ENCODE measurements around the gene THAP12.
"Not testable (repeated sequence)": the region's sequence is repeated elsewhere in the genome, so short reads cannot be mapped to it uniquely, and the experiment has no call there.

Gene THAP12

DNA sequence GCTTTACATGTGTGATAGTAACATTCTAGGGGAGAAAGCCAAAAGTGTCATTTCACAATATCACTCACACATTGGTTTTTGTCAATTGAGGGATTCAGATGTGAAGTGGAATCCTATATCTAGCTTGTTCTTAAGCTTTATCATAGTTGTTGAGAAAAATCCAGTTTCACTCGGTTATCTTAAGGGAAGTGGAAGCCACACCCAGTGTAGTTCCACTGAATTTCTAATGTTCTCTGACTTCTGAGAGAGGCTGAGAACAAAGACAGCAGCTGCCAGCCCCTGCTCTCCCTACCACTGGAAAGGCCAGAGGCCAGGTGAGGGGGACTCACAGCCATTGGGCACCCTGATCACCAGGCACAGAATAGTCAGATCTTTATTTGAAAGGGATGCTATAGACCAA, 53.7 kb downstream of the THAP12 start:
- no peak overlapping the region for H3K27ac ChIP-seq (ENCODE audit: low read depth, low read length)
- no peaks in the 10 kb centered on the region for H3K36me3 ChIP-seq (ENCODE audit: insufficient read depth, low read length)
- no peak overlapping the region for H3K4me3 ChIP-seq (ENCODE audit: low read depth, low read length)
- H2AFZ ChIP-seq (ENCODE audit: low read length, unreplicated experiment), result no peak overlapping the region
- no peaks in the 10 kb centered on the region for H3K79me2 ChIP-seq (ENCODE audit: control insufficient read depth, insufficient read depth, low read length, unreplicated experiment)
- no peaks in the 10 kb centered on the region for H3K4me1 ChIP-seq (ENCODE audit: control insufficient read depth, insufficient read depth, low read length, unreplicated experiment)
- H3K27me3 ChIP-seq (ENCODE audit: insufficient read depth, low read length), result no peaks in the 10 kb centered on the region

GRCh38 chr11:76325185-76325584, 55.7 kb downstream of the THAP12 start:
- Histone ChIP-seq H3K4me1 (ENCODE audit: control insufficient read depth, insufficient read depth, low read length, unreplicated experiment) (no peaks in the 10 kb centered on the region), H3K36me3 (ENCODE audit: insufficient read depth, low read length) (no peaks in the 10 kb centered on the region), H3K79me2 (ENCODE audit: control insufficient read depth, insufficient read depth, low read length, unreplicated experiment) (no peaks in the 10 kb centered on the region)

DNA sequence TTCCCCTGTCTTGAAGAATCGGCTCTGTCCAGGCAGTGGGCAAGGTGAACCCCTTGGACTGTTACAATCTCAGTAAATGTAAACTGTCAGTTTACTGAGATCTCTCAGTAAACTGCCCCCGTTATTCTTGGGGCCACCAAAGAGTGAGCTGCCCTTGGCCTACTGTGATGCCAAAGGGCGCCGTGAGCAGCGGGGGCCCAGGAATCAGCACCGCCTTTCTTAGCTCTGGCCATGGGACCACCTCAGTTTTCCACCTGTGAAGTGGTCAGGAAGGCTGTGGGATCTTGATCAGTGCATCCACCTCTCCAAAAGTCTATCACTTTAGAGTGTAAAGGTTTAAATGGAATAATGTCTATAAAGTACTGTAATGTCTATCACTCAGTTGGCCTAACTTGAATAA, 57.1 kb downstream of the THAP12 start:
- Histone ChIP-seq H3K27ac (ENCODE audit: low read depth, low read length) (no peak overlapping the region), H3K79me2 (ENCODE audit: control insufficient read depth, insufficient read depth, low read length, unreplicated experiment) (no peaks in the 10 kb centered on the region), H3K4me3 (ENCODE audit: low read depth, low read length) (no peak overlapping the region), H3K36me3 (ENCODE audit: insufficient read depth, low read length) (no peaks in the 10 kb centered on the region), H3K27me3 (ENCODE audit: insufficient read depth, low read length) (no peaks in the 10 kb centered on the region), H3K4me1 (ENCODE audit: control insufficient read depth, insufficient read depth, low read length, unreplicated experiment) (no peaks in the 10 kb centered on the region), H2AFZ (ENCODE audit: low read length, unreplicated experiment) (no peak overlapping the region)

More at GRCh38 chr11:76325185-76325584, 55.7 kb downstream of the THAP12 start:
- Histone ChIP-seq H3K27me3 (ENCODE audit: insufficient read depth, low read length) (no peaks in the 10 kb centered on the region), H2AFZ (ENCODE audit: low read length, unreplicated experiment) (no peak overlapping the region), H3K4me3 (ENCODE audit: low read depth, low read length) (no peak overlapping the region), H3K27ac (ENCODE audit: low read depth, low read length) (no peak overlapping the region)

DNA sequence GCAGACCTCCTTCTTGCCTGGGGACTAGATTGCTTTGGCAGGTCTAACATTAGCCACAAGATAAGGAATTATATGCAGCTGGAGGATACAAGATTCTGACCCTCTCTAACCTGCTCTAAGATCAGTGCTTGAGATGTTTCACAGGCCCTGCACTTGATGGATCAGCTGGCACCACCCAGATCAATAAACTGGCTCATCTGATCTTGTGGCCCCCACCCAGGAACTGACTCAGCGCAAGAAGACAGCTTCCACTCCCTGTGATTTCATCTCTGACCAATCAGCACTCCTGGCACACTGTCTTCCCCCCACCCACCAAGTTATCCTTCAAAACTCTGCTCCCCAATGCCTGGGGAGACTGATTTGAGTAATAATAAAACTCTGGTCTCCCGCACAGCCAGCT, 57.6 kb downstream of the THAP12 start:
- not testable (repeated sequence) for H2AFZ ChIP-seq (ENCODE audit: low read length, unreplicated experiment); H3K27me3 ChIP-seq (ENCODE audit: insufficient read depth, low read length); H3K27ac ChIP-seq (ENCODE audit: low read depth, low read length); H3K4me1 ChIP-seq (ENCODE audit: control insufficient read depth, insufficient read depth, low read length, unreplicated experiment); H3K4me3 ChIP-seq (ENCODE audit: low read depth, low read length); H3K79me2 ChIP-seq (ENCODE audit: control insufficient read depth, insufficient read depth, low read length, unreplicated experiment); H3K36me3 ChIP-seq (ENCODE audit: insufficient read depth, low read length)

DNA sequence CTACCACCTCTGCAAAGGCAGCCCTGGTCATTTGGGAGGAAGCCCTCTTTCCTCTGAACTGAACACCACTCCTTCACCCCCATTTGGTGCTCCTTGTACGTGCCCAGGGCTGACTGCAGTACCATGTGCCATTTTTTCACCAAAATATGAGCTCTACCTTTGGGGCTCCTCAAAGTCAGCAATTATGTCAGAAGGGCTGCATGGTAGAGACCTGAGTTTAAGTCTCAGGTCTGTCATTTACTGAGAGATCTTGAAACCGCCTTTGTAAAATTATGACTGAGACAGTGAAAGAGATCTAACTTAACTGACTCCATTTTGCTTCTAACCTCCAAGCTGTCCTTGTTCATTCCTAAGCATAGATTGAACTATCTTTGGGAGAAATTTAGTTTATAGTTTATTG, 58.0 kb downstream of the THAP12 start:
- H2AFZ ChIP-seq (ENCODE audit: low read length, unreplicated experiment), result no peak overlapping the region
- no peaks in the 10 kb centered on the region for H3K4me1 ChIP-seq (ENCODE audit: control insufficient read depth, insufficient read depth, low read length, unreplicated experiment)
- H3K79me2 ChIP-seq (ENCODE audit: control insufficient read depth, insufficient read depth, low read length, unreplicated experiment), result no peaks in the 10 kb centered on the region
- H3K27me3 ChIP-seq (ENCODE audit: insufficient read depth, low read length), result no peaks in the 10 kb centered on the region
- H3K36me3 ChIP-seq (ENCODE audit: insufficient read depth, low read length), result no peaks in the 10 kb centered on the region
- no peak overlapping the region for H3K4me3 ChIP-seq (ENCODE audit: low read depth, low read length)
- H3K27ac ChIP-seq (ENCODE audit: low read depth, low read length), result no peak overlapping the region

DNA sequence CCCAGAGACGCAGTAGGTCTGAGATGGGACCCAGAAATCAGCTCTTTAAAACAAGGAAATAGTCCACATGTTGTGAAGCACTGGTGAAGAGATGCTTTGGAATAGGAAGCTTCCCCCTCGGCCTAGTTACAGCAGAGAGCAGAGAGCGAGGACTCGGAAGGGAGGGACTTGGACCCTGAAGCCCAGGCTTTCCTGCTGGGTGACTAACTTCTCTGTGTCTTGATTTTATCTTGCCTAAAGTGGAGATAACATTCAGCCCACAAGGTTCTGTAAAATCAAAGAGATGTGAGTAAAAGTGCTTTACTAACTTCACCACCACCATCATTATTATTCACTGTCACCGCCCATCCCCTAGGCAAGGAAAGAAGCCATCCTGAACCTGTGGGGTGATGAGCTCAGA, 58.4 kb downstream of the THAP12 start:
- no peaks in the 10 kb centered on the region for H3K4me1 ChIP-seq (ENCODE audit: control insufficient read depth, insufficient read depth, low read length, unreplicated experiment)
- no peaks in the 10 kb centered on the region for H3K36me3 ChIP-seq (ENCODE audit: insufficient read depth, low read length)
- H3K27me3 ChIP-seq (ENCODE audit: insufficient read depth, low read length), result no peaks in the 10 kb centered on the region
- H3K27ac ChIP-seq (ENCODE audit: low read depth, low read length), result no peak overlapping the region
- H3K4me3 ChIP-seq (ENCODE audit: low read depth, low read length), result no peak overlapping the region
- H3K79me2 ChIP-seq (ENCODE audit: control insufficient read depth, insufficient read depth, low read length, unreplicated experiment), result no peaks in the 10 kb centered on the region
- no peak overlapping the region for H2AFZ ChIP-seq (ENCODE audit: low read length, unreplicated experiment)

DNA sequence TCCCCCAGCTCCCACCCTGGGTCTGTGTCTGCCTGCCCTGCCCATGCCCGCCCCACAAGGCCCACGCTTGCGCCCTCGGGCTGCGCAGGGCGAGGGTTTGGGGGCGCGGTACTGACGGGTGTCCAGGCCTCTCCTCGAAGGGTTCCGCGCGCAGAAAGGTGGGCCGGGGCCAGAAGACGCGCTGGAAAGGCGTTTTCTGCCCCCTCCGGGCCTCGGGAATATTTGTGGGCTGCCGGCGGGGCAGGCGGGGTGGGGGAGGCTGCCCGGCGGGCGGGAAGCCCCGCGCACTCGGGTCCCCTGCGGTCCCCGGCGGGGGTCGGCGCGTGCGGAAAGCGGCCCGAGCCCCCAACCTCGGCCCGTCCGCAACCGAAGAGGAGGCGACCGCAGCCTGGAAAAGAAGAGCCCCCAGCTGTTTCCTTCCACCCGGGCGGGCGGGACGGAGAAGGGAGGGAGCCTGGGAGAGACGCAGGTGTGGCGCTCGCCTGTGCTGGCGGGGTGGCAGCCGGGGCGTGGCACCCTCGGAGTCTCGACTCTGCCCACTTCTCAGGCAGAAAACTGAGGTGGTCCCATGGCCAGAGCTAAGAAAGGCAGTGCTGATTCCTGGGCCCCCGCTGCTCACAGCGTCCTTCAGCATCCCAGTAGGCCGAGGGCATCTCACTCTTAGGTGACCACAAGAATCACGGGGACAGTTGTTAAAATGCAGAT, 59.0 kb downstream of the THAP12 start:
- Histone ChIP-seq H3K4me3 (ENCODE audit: low read depth, low read length) (no peak overlapping the region), H3K27ac (ENCODE audit: low read depth, low read length) (no peak overlapping the region), H3K4me1 (ENCODE audit: control insufficient read depth, insufficient read depth, low read length, unreplicated experiment) (no peaks in the 10 kb centered on the region), H3K79me2 (ENCODE audit: control insufficient read depth, insufficient read depth, low read length, unreplicated experiment) (no peaks in the 10 kb centered on the region), H3K27me3 (ENCODE audit: insufficient read depth, low read length) (no peaks in the 10 kb centered on the region), H3K36me3 (ENCODE audit: insufficient read depth, low read length) (no peaks in the 10 kb centered on the region), H2AFZ (ENCODE audit: low read length, unreplicated experiment) (no peak overlapping the region)

DNA sequence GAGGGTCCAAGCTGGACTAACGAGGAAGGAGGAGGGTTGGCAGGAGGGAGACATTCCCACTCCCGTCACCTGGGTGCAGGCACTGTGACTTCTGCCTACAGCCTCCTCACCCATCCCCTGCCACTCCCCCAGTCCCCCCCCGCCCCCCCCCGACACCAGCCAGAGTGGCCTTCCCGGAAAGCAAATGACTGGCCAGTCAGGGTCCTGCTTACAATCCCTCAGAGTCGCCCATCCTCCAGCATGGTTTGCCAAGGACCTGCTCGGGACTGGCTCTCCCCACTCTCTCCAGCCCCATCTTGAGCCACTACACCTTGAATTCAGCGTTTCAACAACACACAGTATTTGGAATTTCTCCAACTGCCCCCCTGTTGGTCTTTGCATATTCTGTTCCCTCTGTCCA, 59.6 kb downstream of the THAP12 start:
- no peaks in the 10 kb centered on the region for H3K27me3 ChIP-seq (ENCODE audit: insufficient read depth, low read length)
- H3K4me1 ChIP-seq (ENCODE audit: control insufficient read depth, insufficient read depth, low read length, unreplicated experiment), result no peaks in the 10 kb centered on the region
- H3K4me3 ChIP-seq (ENCODE audit: low read depth, low read length), result no peak overlapping the region

GRCh38 chr11:76320929-76321328, 60.0 kb downstream of the THAP12 start:
- H3K27me3 ChIP-seq (ENCODE audit: insufficient read depth, low read length), result no peaks in the 10 kb centered on the region
- H3K4me1 ChIP-seq (ENCODE audit: control insufficient read depth, insufficient read depth, low read length, unreplicated experiment), result no peaks in the 10 kb centered on the region
- H3K79me2 ChIP-seq (ENCODE audit: control insufficient read depth, insufficient read depth, low read length, unreplicated experiment), result no peaks in the 10 kb centered on the region
- H3K4me3 ChIP-seq (ENCODE audit: low read depth, low read length), result no peak overlapping the region
- H3K27ac ChIP-seq (ENCODE audit: low read depth, low read length), result no peak overlapping the region
- H3K36me3 ChIP-seq (ENCODE audit: insufficient read depth, low read length), result no peaks in the 10 kb centered on the region
- H2AFZ ChIP-seq (ENCODE audit: low read length, unreplicated experiment), result no peak overlapping the region

More for the DNA sequence above, 59.6 kb downstream of the THAP12 start:
- Histone ChIP-seq H3K79me2 (ENCODE audit: control insufficient read depth, insufficient read depth, low read length, unreplicated experiment) (no peaks in the 10 kb centered on the region), H2AFZ (ENCODE audit: low read length, unreplicated experiment) (no peak overlapping the region), H3K36me3 (ENCODE audit: insufficient read depth, low read length) (no peaks in the 10 kb centered on the region), H3K27ac (ENCODE audit: low read depth, low read length) (no peak overlapping the region)

GRCh38 chr11:76319798-76320197, 61.1 kb downstream of the THAP12 start:
- not testable (repeated sequence) for H3K4me1 ChIP-seq (ENCODE audit: control insufficient read depth, insufficient read depth, low read length, unreplicated experiment); H3K27me3 ChIP-seq (ENCODE audit: insufficient read depth, low read length); H3K4me3 ChIP-seq (ENCODE audit: low read depth, low read length); H2AFZ ChIP-seq (ENCODE audit: low read length, unreplicated experiment); H3K27ac ChIP-seq (ENCODE audit: low read depth, low read length); H3K36me3 ChIP-seq (ENCODE audit: insufficient read depth, low read length); H3K79me2 ChIP-seq (ENCODE audit: control insufficient read depth, insufficient read depth, low read length, unreplicated experiment)

DNA sequence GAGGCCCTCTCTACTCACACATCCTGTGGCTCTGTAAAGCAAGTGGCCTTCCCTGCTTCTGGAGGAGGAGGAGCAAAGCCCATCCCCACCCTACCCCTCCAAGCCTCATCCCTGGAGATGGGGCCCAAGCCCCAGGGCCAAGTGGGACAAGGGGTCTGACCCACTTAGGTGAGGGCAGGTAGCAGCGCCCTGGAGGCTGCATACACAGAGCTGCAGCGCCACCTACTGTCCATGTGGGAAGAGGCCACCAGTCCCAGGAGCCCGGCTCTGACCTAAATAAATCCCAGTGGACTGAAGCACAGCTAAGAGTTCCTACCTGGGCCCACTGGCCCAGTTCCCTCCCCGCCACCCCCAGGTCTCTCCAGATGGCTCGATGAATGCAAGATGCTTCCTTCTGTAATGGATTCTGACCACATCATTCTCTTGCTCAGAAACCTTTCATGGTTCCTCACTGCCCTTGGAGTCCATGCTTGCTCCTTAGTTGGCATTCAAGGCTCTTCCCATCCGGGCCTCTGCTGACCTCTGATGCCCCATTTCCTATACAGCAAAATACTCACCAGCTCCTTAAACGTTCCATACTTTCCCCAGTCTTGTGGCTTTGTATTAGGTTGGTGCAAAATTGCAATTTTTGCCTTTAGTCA, 62.1 kb downstream of the THAP12 start:
- no peak overlapping the region for H3K4me3 ChIP-seq (ENCODE audit: low read depth, low read length)
- no peak overlapping the region for H2AFZ ChIP-seq (ENCODE audit: low read length, unreplicated experiment)
- no peaks in the 10 kb centered on the region for H3K36me3 ChIP-seq (ENCODE audit: insufficient read depth, low read length)
- H3K79me2 ChIP-seq (ENCODE audit: control insufficient read depth, insufficient read depth, low read length, unreplicated experiment), result no peaks in the 10 kb centered on the region
- no peaks in the 10 kb centered on the region for H3K27me3 ChIP-seq (ENCODE audit: insufficient read depth, low read length)
- H3K27ac ChIP-seq (ENCODE audit: low read depth, low read length), result no peak overlapping the region
- no peaks in the 10 kb centered on the region for H3K4me1 ChIP-seq (ENCODE audit: control insufficient read depth, insufficient read depth, low read length, unreplicated experiment)
